GM21576 (cell line): ENCODE measurements around the gene RAMP1.
"Not testable (repeated sequence)": the region's sequence is repeated elsewhere in the genome, so short reads cannot be mapped to it uniquely, and the experiment has no call there.

Source experiments
- ATAC-seq: cut with Tn5 transposase; IDR thresholded peaks from one replicate; pipeline ENCODE4 v1.9.1; 2021; ENCODE audit warnings: mild to moderate bottlenecking, moderate library complexity; ENCODE audit not compliant: unreplicated experiment

Gene RAMP1

GRCh38 chr2:237942513-237942899 is 83.1 kb downstream of the RAMP1 start:
- no peak for ATAC-seq

GRCh38 chr2:237943395-237944094 is 84.1 kb downstream of the RAMP1 start:
- ATAC-seq = no peak

- no peak for ATAC-seq
These were observed 84.9 kb downstream of the RAMP1 start for GRCh38 chr2:237944302-237944701.

DNA sequence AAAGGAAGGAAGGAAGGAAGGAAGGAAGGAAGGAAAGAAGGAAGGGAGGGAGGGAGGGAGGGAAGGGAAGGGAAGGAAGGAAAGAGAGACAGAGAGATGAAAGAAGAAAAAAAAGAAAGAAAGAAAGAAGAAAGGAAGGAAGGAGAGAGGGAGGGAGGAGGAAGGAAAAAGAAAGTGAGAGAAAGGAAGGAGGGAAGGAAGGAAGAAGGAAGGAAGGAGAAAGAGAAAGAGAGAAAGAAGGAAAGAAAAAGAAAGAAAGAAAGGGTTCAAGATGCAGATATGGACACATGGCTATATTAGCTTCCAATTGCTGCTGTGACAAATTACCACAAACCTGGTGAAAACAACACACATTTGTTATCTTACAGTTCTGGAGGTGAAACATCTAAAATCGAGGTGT is 87.0 kb downstream of the RAMP1 start:
- no peak for ATAC-seq

GRCh38 chr2:237951354-237951753 is 91.9 kb downstream of the RAMP1 start:
- not testable (repeated sequence) for ATAC-seq

DNA sequence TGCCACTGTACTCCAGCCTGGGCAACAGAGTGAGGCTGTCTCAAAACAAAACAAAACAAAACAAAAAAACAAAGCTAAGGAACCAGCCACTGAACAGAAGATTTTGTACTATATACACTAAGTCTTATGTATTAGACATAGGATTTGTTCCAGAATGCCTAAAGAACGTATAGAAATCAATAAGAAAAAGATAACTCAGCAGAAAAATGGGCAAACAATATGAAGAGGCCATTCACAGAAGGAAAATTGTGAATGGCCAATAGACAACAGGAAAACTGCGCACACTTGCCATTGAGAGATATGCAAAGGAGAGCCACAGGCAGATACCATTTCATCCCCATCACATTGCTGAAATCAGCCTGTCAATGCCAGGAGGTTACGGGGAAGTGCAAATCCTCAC is 92.5 kb downstream of the RAMP1 start:
- ATAC-seq = no peak

DNA sequence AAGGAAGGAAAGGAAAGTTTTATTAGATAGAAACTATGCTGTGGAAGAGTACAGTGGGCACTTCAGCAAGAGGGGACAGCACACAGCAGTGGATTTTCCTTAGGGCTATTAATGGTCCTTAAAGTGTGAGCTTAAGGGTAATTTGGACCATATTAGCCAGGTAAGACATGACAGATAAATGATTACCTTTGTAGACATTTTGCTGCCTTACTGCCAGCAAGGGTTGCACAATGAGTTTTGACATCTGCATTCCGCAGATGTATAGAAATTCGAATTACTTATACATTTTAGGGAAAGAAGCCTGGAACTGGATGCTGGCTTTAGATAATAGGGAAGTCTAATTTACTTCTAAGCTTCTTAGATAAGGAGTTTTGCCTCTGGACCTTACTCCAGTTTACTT is 93.4 kb downstream of the RAMP1 start:
- no peak for ATAC-seq

DNA sequence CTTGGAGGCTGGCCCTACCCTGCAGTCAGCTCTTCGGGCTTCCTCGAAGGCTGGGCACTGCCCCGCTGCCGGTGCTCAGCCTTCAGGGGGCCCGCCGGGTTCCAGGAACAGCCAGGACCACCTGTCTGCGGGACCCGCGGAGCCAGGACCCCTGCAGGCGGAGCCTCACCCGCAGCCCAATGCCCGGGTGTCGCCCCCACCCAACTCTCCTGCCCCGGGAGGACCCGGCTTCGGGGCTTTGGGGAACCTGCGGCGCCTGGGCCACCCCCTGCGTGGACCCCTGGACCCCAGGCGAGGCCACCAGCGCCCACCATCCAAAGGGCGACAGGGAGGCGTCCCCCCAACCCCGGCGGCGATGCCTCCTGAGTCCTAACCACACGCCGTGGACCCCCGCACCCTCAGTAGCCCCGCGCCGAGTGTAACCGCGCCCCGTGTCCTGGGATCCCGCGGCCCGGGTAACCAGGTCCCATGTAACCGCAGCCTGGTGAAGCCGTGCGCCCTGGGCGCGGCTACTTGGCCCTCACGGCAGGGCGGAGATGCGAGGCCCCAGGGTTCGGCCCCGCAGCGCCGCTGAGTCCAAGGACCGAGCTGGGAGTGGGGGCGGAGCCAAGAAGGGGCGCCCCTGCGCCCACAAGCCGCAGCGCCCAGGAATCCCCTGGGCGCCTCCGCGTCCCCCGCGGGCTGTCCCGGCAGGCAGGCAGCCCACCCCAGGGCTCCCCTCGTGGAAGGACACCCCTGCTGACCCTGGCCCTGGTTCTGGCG is 96.4 kb downstream of the RAMP1 start:
- ATAC-seq = no peak

- ATAC-seq = no peak
These were observed 96.9 kb downstream of the RAMP1 start for GRCh38 chr2:237956402-237956736.

- no peak for ATAC-seq
These were observed 102.2 kb downstream of the RAMP1 start for GRCh38 chr2:237961637-237962036.
